ENCODE measurements around the gene CAMKMT. TPM values are rescaled to one million over a fixed set of nuclear protein-coding genes. Genes with fewer than 3 reads are reported as not detected.

The CAMKMT gene
- total and polyA plus RNA-seq, 9 of the 15 experiments (the other 6 are each of a cell fraction or from before 2014, with no cell fraction given), result 1.6 to 15.3 (median 7.4) TPM

- TF ChIP-seq TAL1 (IDR thresholded peaks at IDR 0.05) (peak; percentile 72), ZBTB49 (CRISPR knock-in tag; IDR thresholded peaks at IDR 0.05; ENCODE audit: borderline replicate concordance) (no peak), MYC (IDR thresholded peaks at IDR 0.05; ENCODE audit: low read depth, low read length) (no peak), MYC (CRISPR knock-in tag; IDR thresholded peaks at IDR 0.05; ENCODE audit: borderline replicate concordance, low read depth) (no peak)
Measured at GRCh38 chr2:44364604-44365003, 2.9 kb downstream of the CAMKMT start (continued).

- ChIA-PET CTCF (ENCODE audit: low intra/inter-chr PET ratio) (no interaction called here), POLR2A (interaction anchor here (1.0 kb wide), 1 partner anchor 8 kb away, joined by 4 read pairs; no protein-coding TSS in a partner anchor)
- H3K9me3 ChIP-seq (replicated peaks; ENCODE audit: control insufficient read depth, insufficient read depth, low read depth, low read length), result no peaks in the 10 kb centered on the region
- peaks cover 32% of the 10 kb centered on the region for H3K79me2 ChIP-seq (ENCODE audit: control insufficient read depth, insufficient read depth, low read length)
- H3K9ac ChIP-seq (ENCODE audit: insufficient read depth in 1 of 2, low read depth in 2 of 2, low read length in 2 of 2), result no peak overlapping the region
- peaks cover 3 to 14% of the 10 kb centered on the region in 2 experiments; a peak in 2 of 5 replicates for H3K4me1 ChIP-seq (replicated peaks in 1 of 2; ENCODE audit: control insufficient read depth in 2 of 2, insufficient read depth in 2 of 2, low read length in 2 of 2)
- H3K4me3 ChIP-seq, result no peak overlapping the region
- no TSS peak for BruUV-seq (replicated peaks)
- DNase-seq (ENCODE audit: extremely low read depth in 1 of 4, low spot score in 3 of 4) (no peak), ATAC-seq (no peak), FAIRE-seq (no peak)
- TF ChIP-seq NKRF (IDR thresholded peaks at IDR 0.05; ENCODE audit: borderline replicate concordance) (no peak), ATF3 (IDR thresholded peaks at IDR 0.05) (peak; percentile 63), ATF3 (CRISPR knock-in tag; conservative IDR thresholded peaks at IDR 0.05) (no peak), ZNF740 (CRISPR knock-in tag; IDR thresholded peaks at IDR 0.05) (no peak), ZNF740 (tag; IDR thresholded peaks at IDR 0.05) (no peak)
- intact Hi-C loops (cut with micrococcal nuclease) (no loop called here), in situ Hi-C loops (cut with MboI) (no loop called here)
- H3K9me1 ChIP-seq (ENCODE audit: control insufficient read depth, insufficient read depth, low read length), result no peaks in the 10 kb centered on the region
- 38% methylated on average over 1 of the region's 1 CpG for WGBS (ENCODE audit: insufficient coverage, low coverage, missing lambda C conversion rate)
- no peaks in the 10 kb centered on the region for H3K27me3 ChIP-seq (ENCODE audit: control insufficient read depth in 2 of 2, insufficient read depth in 2 of 2, low read length in 2 of 2)
- H2AFZ ChIP-seq (ENCODE audit: low read depth, low read length), result no peak overlapping the region
- no peaks in the 10 kb centered on the region; the same call in 2 of the 3 replicates for H3K36me3 ChIP-seq (ENCODE audit: control insufficient read depth, insufficient read depth, low read length)
- H3K27ac ChIP-seq (ENCODE audit: extremely low read depth, low read depth, low read length), result no peak overlapping the region
- H3K4me2 ChIP-seq (ENCODE audit: insufficient read depth, low read length), result no peak overlapping the region
- no peaks in the 10 kb centered on the region for H4K20me1 ChIP-seq (replicated peaks; ENCODE audit: control insufficient read depth, insufficient read depth, low read length)
Measured at GRCh38 chr2:44367591-44367990, 5.8 kb downstream of the CAMKMT start.
